GM19351 (cell line): ENCODE measurements around the gene ANXA4.

Source experiments
- ATAC-seq: cut with Tn5 transposase; IDR thresholded peaks from one replicate; pipeline ENCODE4 v1.9.1; 2021; ENCODE audit warnings: mild to moderate bottlenecking, moderate library complexity; ENCODE audit not compliant: unreplicated experiment

The ANXA4 gene

DNA sequence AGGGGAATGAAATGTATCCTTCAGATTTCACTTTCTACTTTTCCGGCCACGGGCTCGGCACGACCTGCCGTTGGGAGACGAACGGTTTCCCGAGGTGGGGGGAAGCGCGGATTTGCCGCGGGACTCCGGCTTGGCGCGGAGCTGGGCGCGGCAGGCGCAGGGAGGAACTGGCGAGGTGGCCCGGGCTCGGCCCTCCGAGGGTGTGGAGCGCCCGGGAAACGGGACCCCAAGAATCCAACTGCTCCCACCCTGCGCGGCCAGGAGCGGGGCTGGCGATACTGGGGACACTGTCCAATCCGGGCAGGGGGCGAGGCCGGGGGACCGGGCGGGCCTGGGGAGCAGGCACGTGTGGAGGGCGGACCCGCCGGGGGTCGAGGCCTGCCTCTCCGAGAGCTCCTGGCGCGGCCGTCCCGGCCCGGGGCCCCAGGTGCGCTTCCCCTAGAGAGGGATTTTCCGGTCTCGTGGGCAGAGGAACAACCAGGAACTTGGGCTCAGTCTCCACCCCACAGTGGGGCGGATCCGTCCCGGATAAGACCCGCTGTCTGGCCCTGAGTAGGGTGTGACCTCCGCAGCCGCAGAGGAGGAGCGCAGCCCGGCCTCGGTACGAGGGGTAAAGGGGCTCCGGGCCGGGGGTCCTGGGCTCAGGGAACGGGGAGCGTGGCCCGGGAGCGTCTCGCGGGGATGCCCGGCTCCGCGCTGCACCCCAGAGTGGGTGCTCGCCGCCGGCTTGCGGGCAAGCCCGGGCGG lies at the start of gene ANXA4:
Gene ANXA4 (plus strand): TSS at position 560 of the 747 bp plus-strand sequence. CDS start 39,432 bp downstream, outside the sequence.
- peak; percentile 78 for ATAC-seq

DNA sequence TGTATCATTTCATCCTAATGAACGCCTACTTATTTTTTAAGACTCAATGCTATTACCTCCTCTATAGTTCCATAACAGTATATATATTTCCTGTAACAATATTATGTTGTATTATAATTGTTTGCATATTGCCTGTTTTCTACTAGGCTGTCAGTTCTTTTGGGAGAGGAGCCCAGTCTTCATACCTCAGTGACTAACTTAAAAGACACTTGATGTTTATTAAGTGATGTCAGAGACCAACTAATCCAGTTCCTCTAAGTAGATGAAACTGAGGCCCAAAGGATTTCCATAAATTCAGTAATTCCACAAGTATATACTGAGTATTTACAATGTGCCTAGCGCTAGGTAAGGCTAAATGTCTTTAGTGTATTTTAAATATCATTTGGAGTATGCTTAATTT lies 49.5 kb upstream of the ANXA4 start:
- no peak for ATAC-seq

DNA sequence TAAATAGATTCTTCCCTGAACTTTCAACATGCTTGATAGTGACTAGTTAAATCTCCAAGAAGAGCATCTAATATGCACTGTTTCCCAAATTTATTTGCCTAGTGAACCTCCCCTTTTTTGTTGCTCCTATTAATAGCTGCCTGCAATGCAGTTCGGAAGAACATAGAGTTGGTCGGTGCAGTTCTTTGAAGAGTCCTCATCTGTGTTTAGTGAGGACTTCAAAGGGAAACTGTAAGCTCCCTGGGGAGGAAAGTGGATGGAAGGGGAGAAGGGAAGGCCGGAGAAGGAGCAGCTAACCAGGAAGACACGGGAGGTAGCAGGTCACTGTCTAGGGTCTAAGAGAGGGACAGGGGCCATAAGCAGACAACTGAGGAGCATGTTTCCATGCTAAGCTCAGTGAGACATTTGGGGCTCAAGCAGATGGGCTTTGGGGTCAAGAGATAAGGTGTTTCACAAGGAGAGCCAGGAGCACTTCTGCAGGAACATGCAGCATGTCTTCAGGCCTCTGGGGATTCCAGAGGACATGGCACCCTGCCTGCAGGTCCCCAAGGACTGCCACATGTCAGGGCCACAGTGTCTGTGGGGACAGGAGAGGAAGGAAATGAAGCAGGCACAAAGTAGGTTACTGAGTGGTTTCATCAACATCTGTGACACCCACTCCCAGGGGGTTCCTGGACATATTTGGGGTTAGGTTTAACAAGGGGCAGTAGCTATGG lies 48.7 kb upstream of the ANXA4 start:
- no peak for ATAC-seq

DNA sequence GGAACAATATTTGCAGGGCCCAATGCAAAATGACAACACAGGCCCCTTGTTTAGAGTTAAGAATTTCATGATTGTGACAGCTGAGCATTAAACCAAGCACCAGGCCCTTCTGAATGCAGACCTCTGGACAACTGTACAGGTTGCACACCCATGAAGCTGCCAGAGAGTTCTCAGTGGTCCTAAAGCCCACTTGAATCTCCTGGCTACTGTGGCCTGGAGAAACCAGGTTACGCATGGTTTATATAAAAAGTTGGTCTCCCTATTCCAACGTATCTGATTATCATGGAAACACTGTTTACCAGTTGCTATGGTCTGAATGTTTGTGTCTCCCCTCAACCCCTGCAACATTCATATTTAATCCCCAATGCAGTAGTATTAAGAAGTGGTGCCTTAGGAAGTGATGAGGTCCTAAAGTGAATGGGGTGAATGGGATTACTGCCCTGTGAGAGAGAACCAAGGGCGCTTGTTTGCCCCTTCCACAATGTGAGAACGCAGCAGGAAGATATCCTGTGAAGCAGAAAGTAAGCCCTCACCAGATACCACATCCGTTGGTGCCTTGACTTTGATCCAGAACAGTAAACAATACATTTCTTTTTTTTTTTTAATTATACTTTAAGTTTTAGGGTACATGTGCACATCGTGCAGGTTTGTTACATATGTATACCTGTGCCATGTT lies 48.0 kb upstream of the ANXA4 start:
- no peak for ATAC-seq

DNA sequence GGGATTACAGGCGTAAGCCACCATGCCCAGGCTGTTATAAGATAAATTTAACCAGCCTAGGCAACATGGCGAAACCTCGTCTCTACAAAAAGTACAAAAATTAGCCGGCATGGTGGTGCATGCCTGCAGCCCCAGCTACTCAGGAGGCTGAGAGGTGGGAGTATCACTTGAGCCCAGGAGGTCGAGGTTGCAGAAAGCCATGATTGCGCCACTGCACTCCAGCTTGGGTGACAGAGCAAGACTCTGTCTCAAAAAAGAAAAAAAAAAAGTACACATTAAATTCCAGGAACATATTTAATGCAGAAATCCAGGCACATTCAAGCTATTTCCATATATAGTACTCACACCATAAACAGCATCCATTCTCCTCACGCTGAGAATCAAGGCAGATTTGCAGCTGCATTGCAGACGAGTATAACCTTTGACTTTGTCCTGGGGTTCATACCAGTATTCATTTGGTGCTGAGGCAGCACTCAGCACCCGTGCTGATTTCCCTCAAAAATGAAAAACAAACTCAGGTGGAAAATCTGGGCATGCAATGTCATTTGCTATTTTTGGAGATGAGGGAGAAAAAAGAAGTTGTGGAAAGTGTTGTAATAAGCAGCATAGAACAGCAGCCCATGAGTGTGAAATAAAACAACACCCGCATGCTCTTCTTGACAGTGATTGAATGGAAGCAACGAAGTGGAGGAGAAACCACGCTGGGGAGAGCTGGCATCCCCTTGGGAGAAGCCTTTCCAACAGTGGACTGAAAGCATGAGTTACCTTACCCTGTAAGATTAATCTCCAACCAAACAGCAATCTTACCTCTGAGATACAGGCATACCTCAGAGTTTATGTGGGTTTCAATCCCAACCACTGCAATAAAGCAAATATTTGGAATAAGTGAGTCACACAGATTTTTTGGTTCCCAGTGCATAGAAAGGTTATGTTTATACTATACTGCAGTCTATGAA lies 46.8 kb upstream of the ANXA4 start:
- ATAC-seq, result no peak

DNA sequence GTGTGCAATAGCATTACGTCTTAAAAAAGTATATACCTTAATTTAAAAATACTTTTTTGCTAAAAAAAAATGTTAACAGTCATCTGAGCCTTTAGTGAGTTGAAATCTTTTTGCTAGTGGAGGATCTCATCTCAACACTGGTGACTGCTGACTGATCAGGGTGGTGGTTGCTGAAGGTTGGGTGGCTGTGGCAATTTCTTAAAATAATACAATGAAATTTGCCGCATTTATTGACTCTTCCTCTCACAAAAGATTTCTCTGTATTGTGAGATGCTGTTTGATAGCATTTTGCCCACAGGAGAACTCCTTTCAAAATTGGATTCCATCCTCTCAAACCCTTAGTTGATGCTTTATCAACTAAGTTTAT lies 46.1 kb upstream of the ANXA4 start:
- ATAC-seq, result no peak

DNA sequence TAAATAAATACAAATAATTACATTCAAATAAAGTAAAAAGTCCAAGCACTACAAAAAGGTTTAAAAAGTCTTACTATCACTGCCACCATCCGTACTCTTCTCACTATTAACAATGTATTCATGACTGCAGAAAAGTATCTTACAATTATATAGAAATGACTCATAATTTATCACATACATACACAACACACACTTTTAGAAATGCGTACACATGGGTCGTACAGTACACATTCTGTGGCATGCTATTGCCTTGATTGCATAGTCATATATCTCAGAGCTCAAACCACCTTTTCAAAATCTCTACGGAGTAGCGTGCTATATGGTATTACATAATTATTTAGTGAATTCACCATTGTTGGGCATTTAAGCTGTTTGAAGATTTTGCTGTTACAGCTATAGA lies 41.6 kb upstream of the ANXA4 start:
- ATAC-seq, result no peak

DNA sequence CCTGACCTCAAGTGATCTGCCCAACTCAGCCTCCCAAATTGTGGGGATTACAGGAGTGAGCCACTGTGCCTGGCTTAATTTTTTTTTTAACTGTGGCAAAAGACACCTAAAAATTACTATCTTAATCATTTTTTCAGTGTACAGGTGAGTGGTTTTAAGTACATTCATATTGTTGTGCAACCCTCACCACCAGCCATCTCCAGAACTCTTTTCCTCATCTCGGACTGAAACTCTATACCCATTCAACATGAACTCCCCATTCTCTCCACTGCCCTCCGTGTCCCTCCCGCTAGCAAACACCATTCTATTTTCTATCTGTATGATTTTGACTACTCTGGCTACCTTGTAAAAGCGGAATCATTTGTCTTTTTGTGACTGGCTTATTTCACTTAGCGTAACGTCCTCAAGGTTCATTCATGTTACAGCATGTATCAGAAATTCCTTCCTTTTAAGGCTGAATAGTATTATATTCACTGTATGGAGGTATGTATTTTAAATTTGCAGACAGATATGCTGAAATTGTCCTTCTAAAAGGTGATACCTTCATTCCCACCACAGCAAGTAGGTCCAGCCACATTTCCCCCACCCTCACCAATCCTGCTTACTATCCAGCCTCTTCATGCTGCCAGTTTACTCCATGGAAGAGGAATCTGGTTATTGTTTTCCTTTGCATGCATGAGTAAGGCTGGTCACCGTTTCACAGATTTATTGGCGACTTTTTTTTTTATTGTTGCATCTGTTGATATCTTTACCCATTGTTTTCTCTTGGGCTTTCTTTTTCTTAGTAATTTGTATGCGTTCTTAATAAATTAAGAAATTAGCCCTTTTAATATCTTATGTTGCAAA lies 40.6 kb upstream of the ANXA4 start:
- ATAC-seq, result no peak

DNA sequence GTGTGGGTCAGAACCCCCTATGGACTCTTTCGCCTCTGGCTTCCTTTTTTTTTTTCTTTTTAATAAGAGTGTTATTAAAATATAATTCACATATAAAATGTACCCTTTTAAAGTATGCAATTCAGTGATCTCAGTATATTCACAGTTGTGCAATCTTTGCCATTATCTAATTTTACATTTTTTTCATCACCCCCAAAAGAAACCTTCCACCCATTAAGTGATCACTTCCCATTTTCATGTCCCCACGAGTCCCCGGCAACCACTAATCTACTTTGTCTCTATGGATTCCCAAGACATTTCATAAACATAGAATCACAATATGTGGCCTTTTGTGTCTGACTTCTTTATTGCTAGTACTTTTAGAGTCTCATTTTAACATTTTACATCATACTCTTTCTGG lies 38.7 kb upstream of the ANXA4 start:
- ATAC-seq, result no peak

DNA sequence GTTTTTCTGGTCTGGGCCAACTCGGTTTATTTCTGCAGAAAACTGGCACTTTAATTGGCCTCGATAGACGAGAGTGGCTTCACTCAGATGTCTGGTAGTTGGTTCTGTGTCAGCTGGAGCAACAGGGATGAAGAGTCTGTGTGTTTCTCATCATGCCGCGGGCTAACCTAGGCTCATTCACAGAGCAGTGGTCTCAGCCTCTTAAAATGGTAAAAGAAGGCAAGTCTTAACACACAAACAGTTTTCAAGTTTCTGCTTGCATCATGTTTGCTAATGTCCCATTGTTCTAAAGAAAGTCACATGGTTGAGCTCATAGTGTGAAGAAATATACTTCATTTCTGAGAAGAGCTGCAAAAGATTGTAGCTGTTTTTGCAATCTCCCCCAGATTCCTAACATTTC lies 37.5 kb upstream of the ANXA4 start:
- ATAC-seq, result no peak

DNA sequence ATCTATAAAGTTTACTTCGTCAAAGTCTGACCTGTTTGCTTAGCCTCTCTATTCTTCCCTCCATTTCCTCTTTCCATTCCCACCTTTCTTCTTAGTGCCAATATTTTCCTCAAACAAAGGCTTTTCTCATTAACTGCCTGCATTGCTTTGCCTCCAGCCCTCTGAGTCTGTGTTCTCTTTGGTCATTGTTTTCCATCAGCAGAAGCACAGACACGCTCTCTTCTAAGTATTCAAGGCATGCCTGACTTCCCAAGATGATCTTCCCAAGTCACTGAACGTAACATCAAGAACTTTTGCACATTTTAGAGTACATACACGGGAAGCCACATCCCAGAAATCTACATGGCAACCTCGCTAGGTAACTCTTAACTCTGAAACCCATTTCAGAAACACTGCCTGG lies 32.6 kb upstream of the ANXA4 start:
- no peak for ATAC-seq

DNA sequence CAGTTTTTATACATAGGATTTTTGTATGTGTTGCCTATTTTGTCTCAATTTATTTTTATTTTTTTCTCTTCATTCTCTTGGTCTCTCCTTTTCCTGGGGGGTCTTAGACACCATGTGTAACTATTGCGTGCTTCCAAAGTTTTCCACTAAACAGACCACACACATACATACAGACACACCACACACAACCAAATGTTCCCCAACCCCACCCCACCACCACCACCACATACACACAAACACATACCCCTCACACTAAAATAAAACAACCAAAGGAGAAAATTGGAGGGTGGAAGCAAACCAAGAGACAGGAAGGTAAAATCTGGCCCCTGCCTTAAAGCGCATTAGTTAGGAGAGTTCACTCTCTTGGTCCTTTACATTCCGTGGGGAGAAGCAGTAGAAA lies 30.0 kb upstream of the ANXA4 start:
- ATAC-seq, result no peak

DNA sequence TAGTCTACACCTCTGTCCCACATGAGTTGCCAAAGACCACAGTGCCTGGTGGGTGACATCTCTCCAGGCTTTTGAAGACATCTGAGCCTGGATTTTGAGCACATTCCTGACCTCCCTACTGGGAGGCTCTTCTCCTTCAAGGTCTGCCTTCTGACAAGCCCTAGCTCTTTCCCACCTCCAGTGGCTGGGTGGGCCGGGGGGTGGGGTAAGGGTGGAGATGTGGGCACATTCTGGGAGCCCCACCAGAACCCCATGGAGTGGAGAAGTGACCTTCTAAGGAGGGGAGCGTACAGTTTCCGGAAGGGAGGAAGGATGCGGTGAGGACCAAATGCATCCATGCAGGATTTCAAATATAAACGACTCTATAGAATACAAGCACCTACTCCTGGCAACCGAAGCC lies 27.9 kb upstream of the ANXA4 start:
- ATAC-seq, result no peak

DNA sequence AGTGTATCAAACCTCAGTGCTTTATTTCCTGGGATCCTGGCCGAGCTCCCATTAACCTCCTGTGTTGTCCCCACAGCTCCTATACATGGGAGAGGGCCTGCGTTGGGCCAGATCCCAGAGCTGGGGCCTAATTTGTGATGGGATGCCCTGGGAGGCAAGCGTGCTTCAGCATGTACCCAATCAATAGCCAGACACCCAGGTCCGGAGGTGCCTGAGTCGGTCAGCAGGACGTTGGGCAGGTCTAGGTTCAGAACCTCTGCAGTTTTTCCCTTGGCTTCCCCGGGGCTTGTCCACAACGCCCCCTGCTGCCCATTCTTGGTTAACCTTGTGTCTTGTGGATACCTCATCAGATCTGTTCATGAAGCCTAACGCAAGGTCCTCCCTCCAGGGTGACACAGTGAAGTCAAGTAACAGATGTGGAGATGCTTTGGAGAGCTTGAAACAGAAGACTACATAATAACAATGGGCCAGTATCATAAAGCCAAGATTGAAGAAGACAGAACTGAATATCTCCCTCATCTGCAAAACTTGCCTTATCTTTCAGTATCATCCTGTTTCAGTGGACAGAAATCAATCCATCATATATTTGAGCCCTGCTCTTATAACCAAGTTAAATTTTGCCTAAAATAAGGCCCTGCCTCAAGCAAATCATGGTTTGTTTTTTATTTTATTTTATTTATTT lies 27.3 kb upstream of the ANXA4 start:
- peak; percentile 77 for ATAC-seq

DNA sequence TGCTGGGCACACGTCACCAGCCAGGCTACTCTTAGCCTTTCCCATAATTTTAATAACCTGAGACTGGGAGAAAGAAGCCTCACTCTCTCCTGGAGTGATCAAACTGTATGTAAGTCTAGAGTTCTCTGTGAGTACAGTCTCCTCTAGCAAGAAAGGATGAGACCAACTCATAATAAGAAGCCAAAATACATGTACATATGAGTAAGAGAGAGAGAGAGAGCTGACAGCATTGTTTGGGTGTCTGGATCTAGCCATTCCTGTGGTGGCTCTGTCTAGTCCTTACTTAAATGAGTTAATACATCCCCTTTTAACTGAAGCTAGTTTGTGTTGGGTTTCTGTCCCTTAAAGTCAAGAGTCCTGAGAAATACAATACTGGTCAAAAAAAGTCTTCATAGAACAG lies 26.0 kb upstream of the ANXA4 start:
- ATAC-seq, result no peak

DNA sequence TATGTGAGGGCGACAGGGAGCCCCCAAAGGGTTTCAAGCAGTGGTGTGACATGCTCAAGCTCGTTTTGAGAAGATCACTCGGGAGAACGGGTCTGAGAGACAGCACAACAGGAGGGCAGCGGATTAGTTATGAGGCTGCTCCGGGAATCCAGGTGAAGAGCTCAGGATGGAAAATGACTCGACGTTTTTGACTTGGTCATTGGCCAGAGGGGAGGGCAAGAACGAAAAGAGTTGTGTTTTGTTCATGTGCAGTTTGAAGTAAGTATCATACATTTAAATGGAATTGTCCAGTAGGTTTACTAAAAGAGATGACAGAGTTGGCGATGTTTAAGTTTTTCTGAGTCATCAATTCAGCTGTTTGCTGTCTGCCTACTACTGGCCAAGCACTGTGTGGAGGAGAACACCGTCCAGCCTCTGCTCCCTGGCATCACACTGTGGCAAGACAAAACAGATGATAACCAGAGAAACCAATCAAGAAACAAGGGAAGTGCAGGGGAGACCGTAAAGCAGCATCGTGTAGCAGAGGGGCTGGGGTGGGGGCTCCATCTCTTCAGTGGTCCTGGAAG lies 25.3 kb upstream of the ANXA4 start:
- ATAC-seq, result no peak

DNA sequence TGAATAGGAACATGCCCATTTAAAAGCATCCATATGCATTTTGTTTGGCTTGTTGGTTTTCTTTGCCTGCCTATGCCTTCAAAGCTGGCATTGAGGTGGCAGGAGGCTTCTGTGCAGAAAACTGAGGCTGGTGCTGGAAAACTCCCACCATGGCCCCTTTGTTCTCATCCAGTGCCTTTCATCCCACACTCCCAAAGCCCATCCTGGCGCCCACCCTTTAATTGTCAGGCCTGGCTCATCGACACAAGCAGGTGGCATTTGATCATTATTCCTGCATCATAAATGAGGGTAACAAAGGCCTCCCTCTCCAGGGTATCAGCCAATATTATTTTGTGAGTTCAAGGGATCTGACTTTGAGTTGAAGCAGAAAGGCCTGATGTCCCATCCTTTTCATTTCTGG lies 24.7 kb upstream of the ANXA4 start:
- ATAC-seq, result no peak

DNA sequence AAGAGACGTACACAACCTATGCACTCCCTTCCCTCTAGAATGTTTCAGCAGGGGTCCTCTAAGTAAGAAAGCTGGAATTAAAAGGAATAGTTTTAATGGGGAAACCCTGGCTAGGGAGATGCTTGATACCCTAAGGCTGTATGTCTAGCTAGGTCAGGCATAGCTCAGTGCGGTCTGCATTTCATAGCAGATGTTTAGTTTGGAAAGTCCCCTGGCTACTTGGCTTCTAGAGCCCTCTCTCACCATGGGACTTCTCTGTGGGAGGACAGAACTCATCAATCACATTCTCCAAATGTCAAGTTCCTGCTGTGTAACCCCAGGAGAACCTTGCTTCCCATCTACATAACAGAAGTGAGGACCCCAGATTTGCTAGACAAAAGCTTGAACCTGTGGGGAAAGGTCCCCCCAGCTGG lies 24.1 kb upstream of the ANXA4 start:
- no peak for ATAC-seq

DNA sequence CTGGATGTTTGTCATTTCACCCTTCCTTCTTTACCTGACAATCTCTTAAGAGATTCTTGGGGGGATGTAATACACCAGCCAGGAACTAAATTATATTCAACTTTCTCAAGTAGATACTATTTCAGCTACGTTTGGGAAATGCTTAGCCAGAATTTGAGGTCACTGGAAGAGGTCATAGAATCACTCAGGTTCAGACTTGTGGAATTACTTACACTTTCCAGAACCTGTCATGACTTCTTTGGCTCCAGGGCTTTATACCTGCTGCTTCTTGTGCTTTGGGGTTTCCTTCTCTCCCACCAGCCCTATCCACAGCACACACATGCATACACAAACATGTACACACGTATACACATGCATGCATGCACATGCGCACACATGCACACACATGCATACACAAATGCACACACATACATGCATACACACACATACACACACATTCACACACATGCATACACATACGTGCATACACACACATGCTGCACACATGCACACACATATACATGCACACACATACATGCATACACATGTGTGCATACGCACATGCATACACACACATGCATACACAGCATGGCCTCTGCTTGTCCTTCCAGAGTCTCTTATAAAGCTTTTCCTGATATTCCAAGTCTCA lies 23.5 kb upstream of the ANXA4 start:
- no peak for ATAC-seq
